CMK (cell line): ENCODE results near the gene UBE2B.
"Not testable (repeated sequence)": the region's sequence is repeated elsewhere in the genome, so short reads cannot be mapped to it uniquely, and the experiment has no call there.

Experiments
- DNase-seq: peaks from one replicate; pipeline ENCODE4 v3.0.0-alpha.2; 2010; ENCODE audit warnings: low read depth

UBE2B gene

DNA sequence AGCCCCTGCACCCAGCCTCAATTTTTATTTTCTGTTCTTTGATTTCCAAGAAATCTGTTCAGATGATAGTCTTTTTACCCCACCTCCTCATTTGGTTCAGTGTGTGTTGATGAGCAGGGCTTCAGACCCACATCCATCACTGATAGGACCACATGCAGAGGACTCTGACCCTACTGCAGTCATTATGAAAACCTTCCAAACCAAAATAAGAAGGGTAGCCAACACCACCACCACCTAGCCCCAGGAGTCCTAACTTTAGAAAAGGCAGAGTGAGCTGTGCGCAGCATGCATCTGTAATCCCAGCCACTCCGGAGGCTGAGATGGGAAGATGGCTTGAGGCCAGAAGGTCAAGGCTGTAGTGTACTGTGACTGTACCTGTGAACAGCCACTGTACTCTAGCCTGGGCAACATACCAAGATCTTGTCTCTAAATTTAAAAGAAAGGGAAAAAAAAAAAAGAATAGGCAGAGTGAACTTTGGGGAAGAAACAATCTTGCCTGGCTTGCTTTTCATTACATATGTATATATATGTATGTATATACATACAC, 27.3 kb downstream of the UBE2B start:
- DNase-seq = no peak

GRCh38 chr5:134403951-134404350, 32.6 kb downstream of the UBE2B start:
- DNase-seq = no peak

- DNase-seq = no peak
Observed at GRCh38 chr5:134406390-134406789, 35.0 kb downstream of the UBE2B start.

DNA sequence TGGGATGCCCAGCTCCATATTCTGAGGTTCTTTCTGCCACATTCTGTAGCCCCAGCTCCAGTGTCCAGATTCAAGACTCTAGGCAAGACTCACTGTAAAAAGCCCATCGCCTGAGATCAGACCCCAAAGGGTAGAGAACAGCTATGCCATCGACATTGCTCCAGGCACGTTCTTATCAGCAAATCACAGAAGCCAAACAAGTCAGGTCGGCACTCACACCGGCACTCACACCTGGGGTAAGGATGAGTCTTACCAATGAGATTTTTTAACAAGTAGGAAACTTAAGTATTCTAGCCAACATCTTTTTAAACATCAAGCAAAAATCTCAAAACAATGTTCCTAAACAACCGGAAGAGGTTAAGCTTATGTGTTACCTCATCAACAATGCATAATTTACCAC, 38.0 kb downstream of the UBE2B start:
- no peak for DNase-seq

- no peak for DNase-seq
Observed at GRCh38 chr5:134410822-134411221, 39.5 kb downstream of the UBE2B start.

- DNase-seq = no peak
Observed at GRCh38 chr5:134411228-134411545, 39.8 kb downstream of the UBE2B start.

DNA sequence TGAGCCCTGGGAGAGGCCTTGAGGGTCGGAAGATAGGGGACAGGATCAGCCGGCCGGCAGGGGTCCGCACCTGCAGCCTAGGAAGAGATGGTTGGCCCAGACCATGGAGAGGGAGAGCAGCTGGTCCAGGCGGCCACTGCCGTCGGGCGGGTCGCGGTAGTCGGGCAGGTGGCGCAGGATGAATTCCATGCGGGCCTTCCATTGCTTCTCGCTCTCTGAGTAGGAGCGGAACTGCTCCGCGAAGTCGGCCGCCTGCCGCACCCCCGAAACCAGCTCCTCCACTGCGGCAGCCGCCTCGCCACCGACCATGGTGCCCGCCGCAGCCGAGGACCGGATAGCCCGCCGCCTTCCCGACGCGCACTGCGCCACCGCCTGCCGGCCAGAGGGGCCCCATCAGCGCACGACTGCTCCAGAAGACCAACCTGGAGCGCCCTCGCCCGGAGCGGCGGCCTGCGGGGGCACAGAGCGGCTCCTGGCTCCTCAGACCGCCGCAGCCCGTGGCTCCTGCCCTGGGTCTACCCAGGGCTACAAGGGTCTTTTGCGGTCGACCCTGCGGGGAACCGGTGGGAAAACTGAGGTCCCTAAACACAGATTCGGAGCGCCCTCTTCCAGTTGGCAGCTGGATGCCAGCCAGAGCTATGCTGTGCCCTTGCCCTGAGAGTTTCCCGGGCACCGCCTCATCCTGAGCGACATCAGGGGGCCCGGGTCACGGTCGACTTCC, 40.3 kb downstream of the UBE2B start, which contains the start of gene CDKN2AIPNL:
TSS of gene CDKN2AIPNL (minus strand) at position 336 of the 721 bp plus-strand sequence. CDS start at position 309, 27 bp downstream.
- peak; percentile 43 for DNase-seq

DNA sequence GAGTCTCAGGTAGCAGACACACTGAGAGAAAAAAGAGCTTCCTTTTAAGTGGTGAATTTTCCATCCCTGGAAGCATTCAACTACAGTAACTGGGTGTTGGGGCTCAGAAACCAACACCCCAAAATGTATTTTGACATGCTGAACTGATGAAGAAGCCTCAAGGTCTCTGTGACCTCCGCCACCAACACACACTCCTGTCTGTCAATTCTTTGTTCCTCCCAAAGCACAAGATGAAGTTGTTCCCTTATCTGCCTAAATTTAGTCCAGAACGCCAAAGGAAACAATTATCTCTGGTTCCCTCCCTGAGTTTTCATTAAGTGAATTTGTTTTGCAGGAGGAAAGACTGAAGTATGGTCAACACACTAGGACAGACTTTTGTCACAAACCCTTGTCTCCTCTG, 41.7 kb downstream of the UBE2B start:
- DNase-seq = no peak

DNA sequence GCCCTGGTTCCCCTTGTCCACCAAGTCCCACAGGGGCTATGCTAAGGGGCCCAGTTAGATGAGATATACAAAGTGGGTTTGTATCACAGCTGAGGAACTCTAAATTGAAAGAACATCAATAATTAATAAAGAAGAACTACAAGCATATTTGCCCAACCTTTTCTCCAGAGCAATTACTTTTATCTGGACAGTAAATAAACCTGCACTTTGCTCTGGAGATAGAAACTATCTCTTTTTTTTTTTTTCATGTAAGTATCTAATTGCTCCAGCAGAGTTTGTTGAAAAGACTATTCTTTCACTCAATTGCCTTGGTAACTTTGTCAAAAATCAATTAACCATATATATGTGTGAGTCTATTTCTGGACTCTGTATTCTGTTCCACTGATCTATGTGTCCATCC, 46.3 kb downstream of the UBE2B start:
- no peak for DNase-seq

DNA sequence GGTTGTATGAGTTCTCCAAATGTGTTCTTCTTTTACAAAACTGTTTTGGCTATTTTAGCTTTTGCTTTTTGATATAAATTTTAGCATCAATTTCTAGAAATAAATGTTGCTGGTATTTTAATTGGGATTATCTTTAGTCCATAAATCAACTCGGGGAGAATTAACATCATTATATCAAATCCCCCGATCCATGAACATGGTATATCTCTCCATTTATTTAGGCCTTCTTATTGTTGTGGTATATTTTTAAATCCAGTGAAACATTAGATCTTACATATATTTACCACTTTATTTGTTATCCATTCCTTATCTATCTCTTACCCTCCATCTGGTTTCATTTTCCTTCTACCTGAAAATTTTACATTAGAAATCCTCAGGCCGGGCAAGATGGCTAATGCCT, 47.6 kb downstream of the UBE2B start:
- DNase-seq = no peak

- no peak for DNase-seq
Observed at GRCh38 chr5:134420343-134420742, 49.0 kb downstream of the UBE2B start.

GRCh38 chr5:134421038-134421437, 49.7 kb downstream of the UBE2B start:
- DNase-seq = not testable (repeated sequence)

DNA sequence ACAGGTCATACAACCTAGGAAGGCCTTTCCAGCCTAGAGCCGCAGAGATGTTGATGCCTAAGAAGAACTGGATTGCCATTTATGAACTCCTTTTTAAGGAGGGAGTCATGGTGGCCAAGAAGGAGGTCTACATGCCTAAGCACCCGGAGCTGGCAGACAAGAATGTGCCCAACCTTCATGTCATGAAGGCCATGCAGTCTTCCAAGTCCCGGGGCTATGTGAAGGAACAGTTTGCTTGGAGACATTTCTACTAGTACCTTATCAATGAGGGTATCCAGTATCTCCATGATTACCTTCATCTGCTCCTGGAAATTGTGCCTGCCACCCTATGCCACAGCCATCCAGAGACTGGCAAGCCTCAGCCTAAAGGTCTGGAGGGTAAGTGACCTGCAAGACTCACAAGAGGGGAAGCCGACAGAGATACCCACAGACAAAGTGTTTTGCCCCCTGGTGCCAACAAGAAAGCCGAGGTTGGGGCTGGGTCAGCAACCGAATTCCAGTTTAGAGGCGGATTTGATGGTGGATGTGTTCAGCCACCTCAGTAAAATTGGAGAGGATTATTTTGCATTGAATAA, 51.5 kb downstream of the UBE2B start:
- no peak for DNase-seq

GRCh38 chr5:134423376-134423775, 52.0 kb downstream of the UBE2B start:
- DNase-seq = no peak

DNA sequence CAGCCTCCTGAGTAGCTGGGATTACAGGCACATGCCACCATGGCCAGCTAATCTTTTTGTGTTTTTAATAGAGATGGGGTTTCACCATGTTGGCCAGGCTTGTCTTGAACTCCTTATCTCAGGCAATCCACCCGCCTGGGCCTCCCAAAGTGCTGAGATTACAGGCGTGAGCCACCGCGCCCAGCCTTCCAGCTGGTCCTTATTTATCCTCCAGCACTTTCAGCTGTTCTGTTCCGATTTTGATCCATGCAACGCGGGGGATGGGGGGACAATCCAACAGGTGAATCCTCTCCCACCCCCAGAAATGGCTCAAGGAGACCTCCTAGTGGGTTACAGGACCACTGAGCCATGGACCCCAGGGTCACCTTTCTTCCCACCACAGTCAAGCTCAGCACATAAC, 55.0 kb downstream of the UBE2B start:
- DNase-seq = no peak

- DNase-seq = no peak
Observed at GRCh38 chr5:134427540-134428041, 56.2 kb downstream of the UBE2B start.

- DNase-seq = no peak
Observed at GRCh38 chr5:134430001-134430569, 58.7 kb downstream of the UBE2B start.

DNA sequence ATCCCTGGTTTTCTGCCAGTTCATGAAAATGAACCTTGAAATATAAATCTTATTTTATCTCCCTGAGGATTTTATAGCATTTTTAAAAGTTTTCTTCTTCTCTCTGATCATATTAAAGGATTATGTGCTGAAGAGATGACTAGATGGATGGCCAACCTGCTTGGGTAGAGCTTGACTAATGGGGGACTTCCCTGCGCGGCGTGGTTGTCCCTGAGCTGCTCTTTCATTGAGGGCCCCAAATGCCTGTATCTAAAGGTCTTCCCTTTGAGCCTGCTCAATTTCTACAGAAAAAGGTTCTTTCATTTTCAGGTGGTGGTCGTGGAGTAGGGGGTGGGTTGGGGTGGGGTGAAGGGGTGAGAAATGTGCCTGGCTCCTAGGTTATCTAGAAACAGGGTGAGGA, 60.8 kb downstream of the UBE2B start:
- DNase-seq = no peak

GRCh38 chr5:134432677-134433359, 61.4 kb downstream of the UBE2B start:
- no peak for DNase-seq

GRCh38 chr5:134435560-134435959, 64.2 kb downstream of the UBE2B start:
- no peak for DNase-seq

- DNase-seq = no peak
Observed at GRCh38 chr5:134436523-134437339, 65.4 kb downstream of the UBE2B start.

DNA sequence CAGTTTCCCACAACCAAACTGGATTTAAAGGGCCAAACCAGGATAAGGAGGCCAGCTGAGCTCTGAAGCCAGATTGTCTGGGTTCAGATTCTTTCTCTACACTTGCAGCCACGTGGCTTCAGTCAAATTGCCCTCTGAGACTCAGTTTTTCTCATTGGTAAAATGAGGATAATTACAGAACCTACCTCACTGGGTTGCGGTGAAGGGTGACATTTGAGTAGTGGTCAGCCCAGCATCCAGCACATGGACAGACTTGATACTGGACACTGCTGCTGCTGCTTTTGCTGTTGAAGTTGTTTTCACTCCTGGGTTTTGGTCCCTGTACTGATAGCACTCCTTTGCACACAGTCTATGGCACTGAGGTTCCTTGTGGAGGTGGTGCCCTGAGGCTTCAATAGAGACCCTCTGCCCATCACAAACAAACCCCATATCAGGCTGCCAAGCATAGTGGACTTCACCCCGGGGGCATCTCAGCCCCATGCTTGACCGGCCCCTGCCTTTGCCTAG, 66.0 kb downstream of the UBE2B start:
- no peak for DNase-seq
